Gastrocnemius medialis (tissue), 4 donors: ENCODE results near the gene TMEM267.

Source experiments
- CTCF ChIP-seq, 5 experiments: fragments of 450-650 bp in 3 of 5; fragments of 200-600 bp in 2 of 5; sonication (generic) in 2 of 5; IDR thresholded peaks in 4 of 5; conservative IDR thresholded peaks in 1 of 5; 1 replicate in 4 of 5; 2 replicates in 1 of 5; pipeline ENCODE4 v1.5.1; 2016 to 2019; ENCODE audit warnings: antibody characterized with exemption in 5 of 5, mild to moderate bottlenecking in 3 of 5, moderate library complexity in 3 of 5
- POLR2A ChIP-seq, 2 donors: fragments of 450-650 bp; IDR thresholded peaks; one replicate each; pipeline ENCODE4 v1.6.1; 2017; ENCODE audit warnings: antibody characterized with exemption in 2 of 2, mild to moderate bottlenecking in 2 of 2, moderate library complexity in 2 of 2

GRCh38 chr5:43411495-43411894 lies 72.2 kb downstream of the TMEM267 start:
- TF ChIP-seq CTCF (IDR thresholded peaks at IDR 0.05 in 4 of 5, conservative IDR thresholded peaks at IDR 0.05 in 1 of 5) (no peak), POLR2A (IDR thresholded peaks at IDR 0.05) (no peak)
